K562 (cell line): ENCODE results near the gene MYO3B. TPM values are rescaled to one million over a fixed set of nuclear protein-coding genes. Genes with fewer than 3 reads are reported as not detected.

ENCODE experiments used
- ATAC-seq: fragments of 200-7000 bp; cut with Tn5 transposase; 3 replicates; pipeline ENCODE4 v1.9.1; 2020; ENCODE audit warnings: moderate library complexity
- BruUV-seq: library from RNA; stranded (reverse); fragments of 400-500 nt; replicated peaks from 2 replicates; lab custom pipeline; 2021; lab: Mats Ljungman, UMichigan
- CTCF ChIA-PET: fragments of 300-600 bp; formaldehyde crosslinking; extraction: SDS; loops from one replicate; lab custom pipeline; 2021; ENCODE audit warnings: low intra/inter-chr PET ratio; lab: Yijun Ruan, JAX
- POLR2A ChIA-PET: fragments of 300-600, 350-650 bp; sonication (Branson Sonifier 250); formaldehyde crosslinking; extraction: SDS; loops from one replicate; lab custom pipeline; 2021; ENCODE audit warnings: antibody characterized with exemption, inconsistent platforms; lab: Yijun Ruan, JAX
- DNase-seq, 4 experiments: peaks; one replicate each; pipeline versions ENCODE4 v3.0.0 to v3.0.0-alpha.2; 2011 to 2018; ENCODE audit warnings: low spot score in 3 of 4, mixed read lengths in 3 of 4; ENCODE audit errors: extremely low read depth in 1 of 4
- FAIRE-seq: peaks from 2 replicates; lab custom pipeline; 2011; peaks lifted over from hg19 to GRCh38; lab: Jason Lieb, UNC
- H2AFZ ChIP-seq: 2 replicates; pipeline ENCODE4 v1.6.0; 2011; ENCODE audit warnings: low read depth, low read length, control low read depth, inconsistent platforms
- H3K27ac ChIP-seq: fragments of 200-600 bp; 3 replicates; pipeline ENCODE4 v1.8.0; 2011; ENCODE audit warnings: low read depth, mild to moderate bottlenecking, control low read depth, inconsistent platforms, low read length, moderate library complexity, mixed read lengths; ENCODE audit errors: extremely low read depth
- H3K27me3 ChIP-seq, 2 experiments: fragments of 300-600 bp in 1 of 2; 2 replicates in 1 of 2; 3 replicates in 1 of 2; pipeline versions ENCODE4 v1.6.0 to v1.8.0; 2011; ENCODE audit warnings: inconsistent platforms in 2 of 2, low read length in 2 of 2, mild to moderate bottlenecking in 1 of 2, mixed read lengths in 1 of 2, moderate library complexity in 1 of 2; ENCODE audit not compliant: control insufficient read depth in 2 of 2, insufficient read depth in 2 of 2
- H3K36me3 ChIP-seq: fragments of 300-600 bp; 3 replicates; pipeline ENCODE4 v1.8.0; 2011; ENCODE audit warnings: mild to moderate bottlenecking, low read length, inconsistent platforms; ENCODE audit not compliant: control insufficient read depth, insufficient read depth
- H3K4me1 ChIP-seq, 2 experiments: fragments of 200-600 bp in 1 of 2; replicated peaks in 1 of 2; 2 replicates in 1 of 2; 3 replicates in 1 of 2; pipeline versions ENCODE4 v1.5.1 to v1.8.0; 2011; ENCODE audit warnings: inconsistent platforms in 2 of 2, low read length in 2 of 2, mild to moderate bottlenecking in 1 of 2, mixed read lengths in 1 of 2, moderate library complexity in 1 of 2; ENCODE audit not compliant: control insufficient read depth in 2 of 2, insufficient read depth in 2 of 2
- H3K4me2 ChIP-seq: 2 replicates; pipeline ENCODE4 v1.6.1; 2011; ENCODE audit warnings: low read length, control low read depth, inconsistent platforms, mixed read lengths; ENCODE audit not compliant: insufficient read depth
- H3K4me3 ChIP-seq: fragments of 200-600 bp; sonication (generic), shearing (Covaris generic); 2 replicates; pipeline ENCODE4 v1.5.1; 2016; ENCODE audit warnings: control low read depth, inconsistent platforms
- H3K79me2 ChIP-seq: fragments of 200-600 bp; 3 replicates; pipeline ENCODE4 v1.8.0; 2011; ENCODE audit warnings: low read length, inconsistent platforms; ENCODE audit not compliant: control insufficient read depth, insufficient read depth
- H3K9ac ChIP-seq, 2 experiments: 2 replicates each; pipeline versions ENCODE4 v1.6.0 to v1.6.1; 2011; ENCODE audit warnings: low read depth in 2 of 2, low read length in 2 of 2, control low read depth in 1 of 2, inconsistent platforms in 1 of 2, mild to moderate bottlenecking in 1 of 2, mixed read lengths in 1 of 2; ENCODE audit not compliant: insufficient read depth in 1 of 2
- H3K9me1 ChIP-seq: one replicate; pipeline ENCODE4 v1.6.0; 2011; ENCODE audit warnings: inconsistent platforms, mild to moderate bottlenecking, low read length, moderate library complexity; ENCODE audit not compliant: control insufficient read depth, insufficient read depth
- H3K9me3 ChIP-seq: replicated peaks from 2 replicates; pipeline ENCODE4 v1.5.1; 2011; ENCODE audit warnings: low read depth, low read length, inconsistent platforms; ENCODE audit not compliant: control insufficient read depth, insufficient read depth
- H4K20me1 ChIP-seq: replicated peaks from 2 replicates; pipeline ENCODE4 v1.6.1; 2011; ENCODE audit warnings: low read length, inconsistent platforms, mixed read lengths; ENCODE audit not compliant: control insufficient read depth, insufficient read depth
- ARID1B ChIP-seq: fragments of 450-650 bp; IDR thresholded peaks from 2 replicates; pipeline ENCODE4 v1.6.1; 2016; ENCODE audit warnings: antibody characterized with exemption, mild to moderate bottlenecking, inconsistent platforms
- ASH1L ChIP-seq: fragments of 450-650 bp; IDR thresholded peaks from 2 replicates; pipeline ENCODE4 v1.6.1; 2018; ENCODE audit warnings: borderline replicate concordance, mild to moderate bottlenecking, low read depth; ENCODE audit not compliant: partially characterized antibody
- CBFA2T3 ChIP-seq: fragments of 450-650 bp; IDR thresholded peaks from 2 replicates; pipeline ENCODE4 v1.6.1; 2017
- CBX2 ChIP-seq: fragments of 200-600 bp; sonication (generic); IDR thresholded peaks from one replicate; pipeline ENCODE4 v1.6.1; 2012; ENCODE audit warnings: mild to moderate bottlenecking, low read length, inconsistent platforms; ENCODE audit not compliant: insufficient read depth, poor library complexity, severe bottlenecking
- CHD4 ChIP-seq: fragments of 200-600 bp; sonication (generic); IDR thresholded peaks from 3 replicates; pipeline ENCODE4 v1.6.1; 2012; ENCODE audit warnings: low read depth, mild to moderate bottlenecking, mixed read lengths, low read length, inconsistent platforms; ENCODE audit not compliant: insufficient read depth, insufficient replicate concordance, poor library complexity, severe bottlenecking
- DACH1 ChIP-seq: fragments of 450-650 bp; IDR thresholded peaks from 2 replicates; pipeline ENCODE4 v1.6.1; 2018; ENCODE audit not compliant: partially characterized antibody
- FOSL1 ChIP-seq: fragments of 200-800 bp; sonication (Bioruptor generic); conservative IDR thresholded peaks from 2 replicates; pipeline ENCODE4 v1.6.1; 2016; ENCODE audit warnings: missing genetic modification characterization, missing compliant biosample characterization
- GMEB1 ChIP-seq: fragments of 250-450 bp; sonication (Bioruptor Pico); IDR thresholded peaks from 2 replicates; pipeline ENCODE4 v1.4.0; 2020; ENCODE audit warnings: mild to moderate bottlenecking
- HMG20B ChIP-seq: fragments of 250-450 bp; sonication (Bioruptor Pico); IDR thresholded peaks from 2 replicates; pipeline ENCODE4 v1.5.0; 2021; ENCODE audit warnings: mild to moderate bottlenecking
- MEF2D ChIP-seq: conservative IDR thresholded peaks from 2 replicates; pipeline ENCODE4 v1.6.1; 2016; ENCODE audit warnings: low read depth, missing genetic modification characterization, missing compliant biosample characterization
- MIER1 ChIP-seq: fragments of 450-650 bp; IDR thresholded peaks from 2 replicates; pipeline ENCODE4 v1.6.1; 2016; ENCODE audit warnings: antibody characterized with exemption, mild to moderate bottlenecking, low read depth
- NR2F6 ChIP-seq: fragments of 450-650 bp; formaldehyde crosslinking; IDR thresholded peaks from 2 replicates; pipeline ENCODE4 v1.4.0; 2020; ENCODE audit warnings: mild to moderate bottlenecking
- POLR2AphosphoS5 ChIP-seq: IDR thresholded peaks from 2 replicates; pipeline ENCODE4 v1.6.1; 2011; ENCODE audit warnings: mild to moderate bottlenecking, low read depth, low read length, moderate library complexity; ENCODE audit not compliant: control insufficient read depth, insufficient read depth
- SMC3 ChIP-seq: conservative IDR thresholded peaks from 2 replicates; pipeline ENCODE4 v1.6.1; 2011; ENCODE audit warnings: low read depth, low read length, improper control_type of control experiment; ENCODE audit not compliant: insufficient read depth
- SREBF1 ChIP-seq: fragments of 150-350 bp; IDR thresholded peaks from 2 replicates; pipeline ENCODE4 v1.6.1; 2014; ENCODE audit warnings: antibody characterized with exemption, low read depth, low read length, borderline replicate concordance
- TEAD4 ChIP-seq, 2 experiments: sonication (generic) in 1 of 2; formaldehyde crosslinking in 1 of 2; IDR thresholded peaks; 2 replicates each; pipeline versions ENCODE4 v1.6.1 to v1.8.0; 2012 to 2022; ENCODE audit warnings: borderline replicate concordance in 1 of 2, inconsistent platforms in 1 of 2, low read length in 1 of 2, mild to moderate bottlenecking in 1 of 2, missing genetic modification reagents in 1 of 2
- ZFP91 ChIP-seq: sonication (generic); formaldehyde crosslinking; IDR thresholded peaks from 2 replicates; pipeline ENCODE4 v1.8.0; 2022; ENCODE audit warnings: mild to moderate bottlenecking, missing genetic modification reagents
- ZNF124 ChIP-seq: sonication (generic); formaldehyde crosslinking; IDR thresholded peaks from 2 replicates; pipeline ENCODE4 v1.8.1; 2022; ENCODE audit warnings: missing genetic modification reagents
- ZNF583 ChIP-seq: fragments of 250-450 bp; sonication (Bioruptor Pico); IDR thresholded peaks from 2 replicates; pipeline ENCODE4 v1.4.0; 2020
- WGBS: fragments of 100-300 bp; shearing (Covaris generic); methylation state at CpG from one replicate; pipeline ENCODE4 v1.1.6; 2016; ENCODE audit warnings: low coverage, mixed read lengths; ENCODE audit not compliant: insufficient coverage; ENCODE audit errors: missing lambda C conversion rate; 5-methylcytosine and 5-hydroxymethylcytosine counted together
- in situ Hi-C: fragments of 300-500 bp; cut with MboI; formaldehyde crosslinking; loops from 4 replicates; pipeline ENCODE4 v1.15.0; 2018; ENCODE audit warnings: inconsistent platforms, mixed read lengths
- intact Hi-C: fragments of 100-400 bp; cut with micrococcal nuclease; formaldehyde crosslinking; loops from 2 replicates; pipeline ENCODE4 v1.14.2; 2022
- polyA plus RNA-seq, 8 experiments: library from polyadenylated mRNA; depleted of rRNA in 4 of 8; stranded (reverse) in 5 of 8; unstranded in 3 of 8; fragments of >200 nt; fragmentation: Nextera tagmentation in 2 of 8; fragmentation: Illumina TruSeq in 1 of 8; extraction: Ambion mirVana in 2 of 8; extraction: Trizol in 1 of 8; gene quantifications; 2 replicates each; pipeline versions ENCODE4 v1.2.1 to v1.2.3, GENCODE V29; 2011 to 2014; ENCODE audit warnings: inconsistent platforms in 1 of 8, missing spikeins in 1 of 8
- total RNA-seq, 7 experiments: library from RNA; depleted of rRNA in 6 of 7; stranded (reverse); fragments of >200 nt in 6 of 7; fragmentation: Illumina TruSeq in 2 of 7; extraction: Trizol in 2 of 7; gene quantifications; 2 replicates each; pipeline versions ENCODE4 v1.2.1 to v1.2.3, GENCODE V29; 2011 to 2021; ENCODE audit warnings: low replicate concordance in 1 of 7

The MYO3B gene
- total and polyA plus RNA-seq, 9 of the 15 experiments (the other 6 are each of a cell fraction or from before 2014, with no cell fraction given), result 2.7 to 6.5 (median 3.6) TPM

GRCh38 chr2:170215021-170215420 lies 37.1 kb downstream of the MYO3B start (continued):
- TF ChIP-seq GMEB1 (CRISPR knock-in tag), result no peak

GRCh38 chr2:170216428-170216827 lies 38.5 kb downstream of the MYO3B start:
- ChIA-PET CTCF (no interaction called here), POLR2A (interaction anchor here (1.1 kb wide), 1 partner anchor 193 kb away, joined by 3 read pairs; no protein-coding TSS in a partner anchor)
- Histone ChIP-seq H3K79me2 (no peaks in the 10 kb centered on the region), H3K9ac (no peak overlapping the region), H3K27ac (no peak overlapping the region), H2AFZ (no peak overlapping the region), H4K20me1 (no peaks in the 10 kb centered on the region), H3K4me2 (no peak overlapping the region), H3K27me3 (no peaks in the 10 kb centered on the region), H3K4me3 (no peak overlapping the region), H3K9me3 (0 out of 2 replicates have a peak, but pooled peaks cover 2% of the 10 kb centered on the region), H3K4me1 (peaks cover 0 to 6% of the 10 kb centered on the region in 2 experiments; a peak in 2 of 5 replicates), H3K36me3 (no peaks in the 10 kb centered on the region), H3K9me1 (no peaks in the 10 kb centered on the region)
- intact Hi-C loops, result no loop called here
- BruUV-seq, result no TSS peak
- DNase-seq, result no peak
- 50% methylated on average over 3 of the region's 3 CpGs for WGBS
- no peak for FAIRE-seq
- in situ Hi-C loops, result no loop called here
- no peak for ATAC-seq
- TF ChIP-seq TEAD4 (IDR thresholded peaks at IDR 0.05; ENCODE audit: low read length) (peak; percentile 27; the same call in 1 of the 2 replicates), TEAD4 (CRISPR knock-in tag; IDR thresholded peaks at IDR 0.05; ENCODE audit: borderline replicate concordance) (no peak), MIER1 (no peak), CBX2 (no peak), CHD4 (no peak), SREBF1 (no peak), DACH1 (no peak), CBFA2T3 (peak; percentile 52; the same call in 1 of the 2 replicates), NR2F6 (CRISPR knock-in tag) (no peak), ARID1B (0 out of 2 replicates have a peak, but pooled peaks have one; percentile 30), ASH1L (no peak), MEF2D (tag) (no peak), HMG20B (CRISPR knock-in tag) (no peak), ZNF124 (CRISPR knock-in tag) (no peak), SMC3 (no peak), FOSL1 (tag) (peak; percentile 83), ZNF583 (CRISPR knock-in tag) (no peak), ZFP91 (CRISPR knock-in tag) (no peak), POLR2AphosphoS5 (no peak)
